ENCODE data around the gene TOM1L2. TPM values are rescaled to one million over a fixed set of nuclear protein-coding genes. Genes with fewer than 3 reads are reported as not detected.

The TOM1L2 gene
- total RNA-seq, result 10 to 100 TPM; 35.7 to 43.2 (median 35.7) TPM
- 17.1 TPM for total RNA-seq (2013)

DNA sequence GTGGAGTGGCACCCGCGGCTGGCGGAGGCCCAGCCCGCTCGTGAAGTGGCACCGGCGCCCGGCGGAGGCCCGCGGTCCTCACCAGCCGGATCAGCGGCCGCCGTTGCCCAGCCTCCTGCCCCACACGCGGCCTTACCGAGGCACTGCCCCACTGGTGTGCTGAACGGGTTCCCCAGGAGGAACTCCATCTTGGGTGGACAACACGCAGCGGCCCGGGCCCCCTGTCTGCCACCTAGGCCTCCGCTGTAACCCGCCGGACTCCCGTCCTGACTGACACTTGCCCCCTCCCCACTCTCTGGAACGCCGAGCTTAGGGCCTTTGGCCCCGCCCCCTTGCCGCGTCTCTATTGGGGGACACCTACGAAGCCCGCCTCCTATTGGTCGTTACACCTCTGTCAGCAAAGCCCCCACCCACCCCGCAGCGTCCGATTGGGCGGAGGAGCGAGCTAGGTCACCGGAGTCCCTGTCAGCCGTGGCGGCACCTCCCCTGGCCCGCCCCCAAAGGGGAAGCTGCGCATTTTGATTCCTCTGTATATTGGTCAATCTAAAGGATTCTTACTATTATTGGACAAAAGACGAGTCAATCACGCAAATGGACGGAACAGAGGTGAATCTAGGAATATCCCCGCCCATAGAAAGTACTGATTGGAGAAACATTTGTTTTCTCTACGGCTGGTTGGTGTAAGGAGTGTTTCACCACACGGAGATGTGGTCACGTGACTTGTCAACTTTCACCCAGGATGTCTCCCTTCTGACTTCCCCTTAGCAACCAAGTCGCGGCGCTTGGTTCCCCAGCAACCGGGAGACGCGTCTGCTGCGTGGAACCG lies at the start of gene TOM1L2, which contains the start of gene DRC3:
Gene TOM1L2, minus strand, starts transcription at position 275 of the 826 bp plus-strand sequence. Its CDS starts 87 bp downstream, at position 188.
Gene DRC3, plus strand, starts transcription at position 737 of the 826 bp plus-strand sequence. CDS start 4,737 bp downstream, outside the sequence.
- DNase-seq (peak; percentile 99), ATAC-seq (peak; percentile 87 to 96 (median 88))
- Histone ChIP-seq H3K4me1 (ENCODE audit: control insufficient read depth, insufficient read depth, low read length) (peaks cover 13% of the 10 kb centered on the region), H3K9me3 (ENCODE audit: control insufficient read depth, insufficient read depth, low read length) (no peaks in the 10 kb centered on the region), H3K36me3 (ENCODE audit: control insufficient read depth, insufficient read depth, low read length) (no peaks in the 10 kb centered on the region), H3K27ac (ENCODE audit: low read length) (peak within 1 kb of the TSS; percentile 81), H3K27me3 (ENCODE audit: control insufficient read depth, insufficient read depth, low read length) (no peaks in the 10 kb centered on the region), H3K4me3 (ENCODE audit: low read length) (peak within 1 kb of the TSS; percentile 72)
- Mint-ChIP-seq H3K27me3 (ENCODE audit: low read depth in 2 of 2) (no peaks in the 10 kb centered on the region), H3K36me3 (no peaks in the 10 kb centered on the region), H3K4me3 (peak within 1 kb of the TSS; percentile 99), H3K27ac (peak within 1 kb of the TSS; percentile 95 to 96), H3K4me1 (peaks cover 26 to 33% of the 10 kb centered on the region in 2 donors), H3K9me3 (no peaks in the 10 kb centered on the region)
- TF ChIP-seq, protein P1, sequence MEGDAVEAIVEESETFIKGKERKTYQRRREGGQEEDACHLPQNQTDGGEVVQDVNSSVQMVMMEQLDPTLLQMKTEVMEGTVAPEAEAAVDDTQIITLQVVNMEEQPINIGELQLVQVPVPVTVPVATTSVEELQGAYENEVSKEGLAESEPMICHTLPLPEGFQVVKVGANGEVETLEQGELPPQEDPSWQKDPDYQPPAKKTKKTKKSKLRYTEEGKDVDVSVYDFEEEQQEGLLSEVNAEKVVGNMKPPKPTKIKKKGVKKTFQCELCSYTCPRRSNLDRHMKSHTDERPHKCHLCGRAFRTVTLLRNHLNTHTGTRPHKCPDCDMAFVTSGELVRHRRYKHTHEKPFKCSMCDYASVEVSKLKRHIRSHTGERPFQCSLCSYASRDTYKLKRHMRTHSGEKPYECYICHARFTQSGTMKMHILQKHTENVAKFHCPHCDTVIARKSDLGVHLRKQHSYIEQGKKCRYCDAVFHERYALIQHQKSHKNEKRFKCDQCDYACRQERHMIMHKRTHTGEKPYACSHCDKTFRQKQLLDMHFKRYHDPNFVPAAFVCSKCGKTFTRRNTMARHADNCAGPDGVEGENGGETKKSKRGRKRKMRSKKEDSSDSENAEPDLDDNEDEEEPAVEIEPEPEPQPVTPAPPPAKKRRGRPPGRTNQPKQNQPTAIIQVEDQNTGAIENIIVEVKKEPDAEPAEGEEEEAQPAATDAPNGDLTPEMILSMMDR (IDR thresholded peaks at IDR 0.05), result no peak
- WGBS (ENCODE audit: insufficient coverage), result under 1% methylated on average over 59 of the region's 59 CpGs
- intact Hi-C loops (cut with micrococcal nuclease), result loop anchor here (1.0 to 5.0 kb wide), 3 partner anchors 67 to 290 kb away; partner anchors contain the start of genes ATPAF2, GID4 and RAI1

GRCh38 chr17:18021372-18021771 lies 49.2 kb upstream of the TOM1L2 start:
- H3K27ac Mint-ChIP-seq, result no peak overlapping the region
- no peak for ATAC-seq
- H3K9me3 Mint-ChIP-seq, result no peaks in the 10 kb centered on the region
- H3K4me3 Mint-ChIP-seq, result no peak overlapping the region
- no peaks in the 10 kb centered on the region for H3K27me3 Mint-ChIP-seq (ENCODE audit: low read depth in 2 of 2)
- peaks cover 5% of the 10 kb centered on the region for H3K36me3 Mint-ChIP-seq
- Histone ChIP-seq H3K9me3 (ENCODE audit: control insufficient read depth, insufficient read depth, low read length) (no peaks in the 10 kb centered on the region), H3K36me3 (ENCODE audit: control insufficient read depth, insufficient read depth, low read length) (peaks cover 28% of the 10 kb centered on the region), H3K4me1 (ENCODE audit: control insufficient read depth, insufficient read depth, low read length) (peaks cover 10% of the 10 kb centered on the region), H3K27ac (ENCODE audit: low read length) (no peak overlapping the region), H3K4me3 (ENCODE audit: low read length) (no peak overlapping the region), H3K27me3 (ENCODE audit: control insufficient read depth, insufficient read depth, low read length) (no peaks in the 10 kb centered on the region)
- no peak for DNase-seq
- intact Hi-C loops (cut with micrococcal nuclease), result no loop called here
- 98% methylated on average over 5 of the region's 5 CpGs for WGBS (ENCODE audit: insufficient coverage)
- TF ChIP-seq, protein P1 (IDR thresholded peaks at IDR 0.05), result no peak
- H3K4me1 Mint-ChIP-seq, result peaks cover 0 to 4% of the 10 kb centered on the region in 2 donors

- intact Hi-C loops (cut with micrococcal nuclease), result no loop called here
- no peaks in the 10 kb centered on the region for H3K27me3 Mint-ChIP-seq (ENCODE audit: low read depth in 2 of 2)
- no peaks in the 10 kb centered on the region for H3K27me3 ChIP-seq (ENCODE audit: control insufficient read depth, insufficient read depth, low read length)
- peaks cover 6% of the 10 kb centered on the region for H3K4me1 ChIP-seq (ENCODE audit: control insufficient read depth, insufficient read depth, low read length)
- no peak for ATAC-seq
- no peak overlapping the region for H3K27ac Mint-ChIP-seq
- no peak for DNase-seq
- no peaks in the 10 kb centered on the region for H3K9me3 Mint-ChIP-seq
- H3K9me3 ChIP-seq (ENCODE audit: control insufficient read depth, insufficient read depth, low read length), result no peaks in the 10 kb centered on the region
- peaks cover 0 to 4% of the 10 kb centered on the region in 2 donors for H3K4me1 Mint-ChIP-seq
- no peak overlapping the region for H3K27ac ChIP-seq (ENCODE audit: low read length)
- 98% methylated on average over 6 of the region's 6 CpGs for WGBS (ENCODE audit: insufficient coverage)
- H3K4me3 ChIP-seq (ENCODE audit: low read length), result no peak overlapping the region
- H3K36me3 Mint-ChIP-seq, result peaks cover 5% of the 10 kb centered on the region
- TF ChIP-seq, protein P1 (IDR thresholded peaks at IDR 0.05), result no peak
- peaks cover 28% of the 10 kb centered on the region for H3K36me3 ChIP-seq (ENCODE audit: control insufficient read depth, insufficient read depth, low read length)
- H3K4me3 Mint-ChIP-seq, result no peak overlapping the region
Observed at GRCh38 chr17:18020971-18021370, 48.8 kb upstream of the TOM1L2 start.

Measured in natural killer cell (primary cell).